ENCODE results near the gene CCDC6. TPM values are rescaled to one million over a fixed set of nuclear protein-coding genes. Genes with fewer than 3 reads are reported as not detected.

CCDC6 gene
- total RNA-seq, 1 experiment from 2014 or later, result 91.9 TPM

DNA sequence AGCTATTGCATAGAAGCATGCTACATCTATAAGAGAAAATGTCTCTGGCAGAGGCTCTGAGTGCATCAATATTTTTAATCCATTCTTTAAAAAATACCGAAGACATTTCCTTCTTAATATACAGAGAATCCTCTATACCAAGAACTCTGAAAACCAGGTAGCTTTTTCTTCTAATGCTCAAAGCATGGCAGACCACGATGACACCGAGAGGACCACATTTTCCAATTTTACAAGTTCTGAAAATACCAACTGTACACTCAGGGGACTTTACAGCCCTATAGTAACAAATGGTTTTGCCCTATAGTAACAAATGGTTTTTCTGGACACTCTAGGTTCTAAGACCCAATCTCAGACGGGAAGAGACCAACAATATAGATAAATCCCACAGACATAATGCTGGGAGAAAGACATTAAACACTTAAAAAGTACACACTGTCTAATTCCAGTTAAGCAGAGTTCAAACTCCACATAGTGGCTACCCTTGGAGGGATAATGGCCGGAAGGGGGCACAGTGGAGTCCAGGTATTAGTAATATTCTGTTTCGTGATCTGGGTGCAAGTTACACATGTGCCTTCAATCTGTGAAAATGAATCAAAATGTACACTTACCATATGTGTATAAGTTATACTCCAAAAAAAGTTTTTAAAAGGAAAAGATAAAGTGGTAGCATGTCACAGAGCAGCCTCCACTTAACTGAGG is 26.2 kb downstream of the CCDC6 start:
- ChIA-PET CTCF (no interaction called here), POLR2A (ENCODE audit: unreplicated experiment) (no interaction called here)
- no peak overlapping the region for H3K4me2 ChIP-seq
- no peak overlapping the region for H3K27ac ChIP-seq
- H3F3A ChIP-seq (ENCODE audit: insufficient read depth, low read depth), result no peaks in the 10 kb centered on the region; the same call in 1 of the 2 replicates
- H3K27me3 ChIP-seq (ENCODE audit: insufficient read depth, low read depth), result no peaks in the 10 kb centered on the region
- peaks cover 35% of the 10 kb centered on the region for H4K20me1 ChIP-seq (ENCODE audit: insufficient read depth)
- no peak overlapping the region for H3K4me3 ChIP-seq
- no peaks in the 10 kb centered on the region for H3K9me3 ChIP-seq (ENCODE audit: insufficient read depth, low read depth)
- TF ChIP-seq EZH2 (IDR thresholded peaks at IDR 0.05; ENCODE audit: low read depth), result no peak
- TF ChIP-seq, protein P1, sequence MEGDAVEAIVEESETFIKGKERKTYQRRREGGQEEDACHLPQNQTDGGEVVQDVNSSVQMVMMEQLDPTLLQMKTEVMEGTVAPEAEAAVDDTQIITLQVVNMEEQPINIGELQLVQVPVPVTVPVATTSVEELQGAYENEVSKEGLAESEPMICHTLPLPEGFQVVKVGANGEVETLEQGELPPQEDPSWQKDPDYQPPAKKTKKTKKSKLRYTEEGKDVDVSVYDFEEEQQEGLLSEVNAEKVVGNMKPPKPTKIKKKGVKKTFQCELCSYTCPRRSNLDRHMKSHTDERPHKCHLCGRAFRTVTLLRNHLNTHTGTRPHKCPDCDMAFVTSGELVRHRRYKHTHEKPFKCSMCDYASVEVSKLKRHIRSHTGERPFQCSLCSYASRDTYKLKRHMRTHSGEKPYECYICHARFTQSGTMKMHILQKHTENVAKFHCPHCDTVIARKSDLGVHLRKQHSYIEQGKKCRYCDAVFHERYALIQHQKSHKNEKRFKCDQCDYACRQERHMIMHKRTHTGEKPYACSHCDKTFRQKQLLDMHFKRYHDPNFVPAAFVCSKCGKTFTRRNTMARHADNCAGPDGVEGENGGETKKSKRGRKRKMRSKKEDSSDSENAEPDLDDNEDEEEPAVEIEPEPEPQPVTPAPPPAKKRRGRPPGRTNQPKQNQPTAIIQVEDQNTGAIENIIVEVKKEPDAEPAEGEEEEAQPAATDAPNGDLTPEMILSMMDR (conservative IDR thresholded peaks at IDR 0.05), result no peak
- H3K4me1 ChIP-seq (replicated peaks; ENCODE audit: insufficient read depth), result no peaks in the 10 kb centered on the region
- no peak for DNase-seq
- no TSS peak for BruUV-seq (replicated peaks)
- no peaks in the 10 kb centered on the region for H3K9me2 ChIP-seq (ENCODE audit: insufficient read depth)
- intact Hi-C loops (cut with micrococcal nuclease; ENCODE audit: unreplicated experiment), result no loop called here
- peaks cover 93% of the 10 kb centered on the region for H3K79me2 ChIP-seq (ENCODE audit: low read depth)
- H3K36me3 ChIP-seq (ENCODE audit: low read depth), result no peaks in the 10 kb centered on the region
- no peak overlapping the region for H2AFZ ChIP-seq

DNA sequence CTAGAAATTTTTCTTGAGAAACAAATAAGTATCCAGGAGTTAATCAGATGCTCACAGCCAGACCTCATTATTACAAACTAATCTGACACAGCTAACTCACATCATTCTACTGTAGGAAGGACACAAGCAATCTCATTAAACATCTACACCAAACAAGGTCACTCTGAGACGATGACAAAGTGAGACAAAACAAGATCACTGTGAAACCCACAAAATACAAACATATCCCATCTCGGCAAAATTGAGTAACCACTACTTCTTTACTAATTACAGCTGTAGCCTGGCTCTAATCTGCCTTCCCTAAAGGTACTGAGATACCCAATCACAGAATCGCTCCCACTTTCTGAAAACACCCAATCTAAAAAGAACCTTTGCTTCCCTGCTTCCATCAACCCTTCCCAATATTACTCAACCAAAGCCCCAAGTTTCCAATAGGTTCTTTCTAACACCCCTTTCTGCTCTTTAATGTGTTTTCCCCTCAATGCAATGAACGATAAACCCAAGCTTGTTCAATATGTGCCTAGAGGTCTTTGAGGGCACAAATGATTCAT is 26.9 kb downstream of the CCDC6 start:
- CTCF ChIA-PET, result interaction anchor here (0.5 kb wide), 1 partner anchor 43 kb away, joined by 3 read pairs; no protein-coding TSS in a partner anchor
- H3K4me1 ChIP-seq (replicated peaks; ENCODE audit: insufficient read depth), result no peaks in the 10 kb centered on the region
- H3K36me3 ChIP-seq (ENCODE audit: low read depth), result no peaks in the 10 kb centered on the region
- H4K20me1 ChIP-seq (ENCODE audit: insufficient read depth), result peaks cover 29% of the 10 kb centered on the region
- BruUV-seq (replicated peaks), result no TSS peak
- TF ChIP-seq, protein P1 (conservative IDR thresholded peaks at IDR 0.05), result no peak
- TF ChIP-seq EZH2 (IDR thresholded peaks at IDR 0.05; ENCODE audit: low read depth), result no peak
- no peak overlapping the region for H3K4me3 ChIP-seq
- no peaks in the 10 kb centered on the region for H3K9me2 ChIP-seq (ENCODE audit: insufficient read depth)
- no peak overlapping the region for H3K27ac ChIP-seq
- peaks cover 93% of the 10 kb centered on the region for H3K79me2 ChIP-seq (ENCODE audit: low read depth)
- POLR2A ChIA-PET (ENCODE audit: unreplicated experiment), result no interaction called here
- no peaks in the 10 kb centered on the region for H3K9me3 ChIP-seq (ENCODE audit: insufficient read depth, low read depth)
- no peak overlapping the region for H3K4me2 ChIP-seq
- H2AFZ ChIP-seq, result no peak overlapping the region
- no peak for DNase-seq
- no peaks in the 10 kb centered on the region for H3K27me3 ChIP-seq (ENCODE audit: insufficient read depth, low read depth)
- H3F3A ChIP-seq (ENCODE audit: insufficient read depth, low read depth), result no peaks in the 10 kb centered on the region; the same call in 1 of the 2 replicates
- intact Hi-C loops (cut with micrococcal nuclease; ENCODE audit: unreplicated experiment), result no loop called here

DNA sequence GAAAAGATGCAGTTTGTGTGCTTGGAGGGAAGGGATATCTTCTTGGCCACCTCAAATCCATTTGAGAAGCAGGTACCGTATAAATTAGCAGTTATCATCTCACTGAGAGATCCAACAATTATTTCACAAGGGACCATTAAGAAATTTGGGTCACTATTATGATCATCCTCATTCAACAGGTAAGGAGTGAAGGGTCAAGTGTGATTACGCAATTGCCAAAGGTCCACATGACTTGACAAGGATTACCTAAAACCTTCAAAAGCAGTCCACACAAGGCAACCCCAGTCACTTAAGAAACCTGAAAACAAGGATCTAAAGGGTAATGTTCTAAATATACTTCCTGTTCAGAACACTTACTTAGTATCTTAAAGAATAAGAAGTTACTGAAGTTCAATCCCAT is 27.4 kb downstream of the CCDC6 start:
- ChIA-PET CTCF (interaction anchor here (0.5 kb wide), 1 partner anchor 43 kb away, joined by 3 read pairs; no protein-coding TSS in a partner anchor), POLR2A (ENCODE audit: unreplicated experiment) (no interaction called here)
- peaks cover 31% of the 10 kb centered on the region for H4K20me1 ChIP-seq (ENCODE audit: insufficient read depth)
- no peak overlapping the region for H2AFZ ChIP-seq
- H3K4me2 ChIP-seq, result no peak overlapping the region
- no TSS peak for BruUV-seq (replicated peaks)
- H3K4me3 ChIP-seq, result no peak overlapping the region
- intact Hi-C loops (cut with micrococcal nuclease; ENCODE audit: unreplicated experiment), result no loop called here
- no peaks in the 10 kb centered on the region for H3K27me3 ChIP-seq (ENCODE audit: insufficient read depth, low read depth)
- no peaks in the 10 kb centered on the region for H3K9me2 ChIP-seq (ENCODE audit: insufficient read depth)
- H3K9me3 ChIP-seq (ENCODE audit: insufficient read depth, low read depth), result no peaks in the 10 kb centered on the region
- DNase-seq, result no peak
- H3K27ac ChIP-seq, result no peak overlapping the region
- no peaks in the 10 kb centered on the region for H3K36me3 ChIP-seq (ENCODE audit: low read depth)
- H3K79me2 ChIP-seq (ENCODE audit: low read depth), result peaks cover 93% of the 10 kb centered on the region
- H3F3A ChIP-seq (ENCODE audit: insufficient read depth, low read depth), result no peaks in the 10 kb centered on the region; the same call in 1 of the 2 replicates
- no peaks in the 10 kb centered on the region for H3K4me1 ChIP-seq (replicated peaks; ENCODE audit: insufficient read depth)
- TF ChIP-seq EZH2 (IDR thresholded peaks at IDR 0.05; ENCODE audit: low read depth), result no peak
- TF ChIP-seq, protein P1 (conservative IDR thresholded peaks at IDR 0.05), result no peak
